H1 (cell line): ENCODE results near the gene RHOXF2. TPM values are rescaled to one million over a fixed set of nuclear protein-coding genes. Genes with fewer than 3 reads are reported as not detected.

Experiments used
- CTCF ChIA-PET: fragments of 300-600 bp; sonication (Branson Sonifier 250); formaldehyde crosslinking; loops from one replicate; lab custom pipeline; 2021; ENCODE audit not compliant: partially characterized antibody; lab: Charles Lee
- POLR2A ChIA-PET: fragments of 300-600 bp; sonication (Branson Sonifier 250); formaldehyde crosslinking; loops from one replicate; lab custom pipeline; 2021; ENCODE audit warnings: inconsistent platforms; ENCODE audit not compliant: partially characterized antibody; lab: Charles Lee
- DNase-seq, 2 experiments: peaks; one replicate each; pipeline versions ENCODE4 v3.0.0 to v3.0.0-alpha.2; 2010 to 2022; ENCODE audit warnings: low spot score in 2 of 2, low read depth in 1 of 2, mixed read lengths in 1 of 2
- FAIRE-seq: peaks from 2 replicates; lab custom pipeline; 2011; peaks lifted over from hg19 to GRCh38; lab: Jason Lieb, UNC
- H2AFZ ChIP-seq: 2 replicates; pipeline ENCODE4 v1.8.1; 2012; ENCODE audit warnings: low read length, inconsistent platforms
- H2AK5ac ChIP-seq: 2 replicates; pipeline ENCODE4 v1.6.1; 2013; ENCODE audit warnings: low read depth, low read length
- H2BK120ac ChIP-seq: replicated peaks from 2 replicates; pipeline ENCODE3; 2013; ENCODE audit warnings: low read depth, low read length, inconsistent platforms
- H2BK12ac ChIP-seq: 2 replicates; pipeline ENCODE4 v1.6.1; 2013; ENCODE audit warnings: low read depth, low read length
- H2BK15ac ChIP-seq: 2 replicates; pipeline ENCODE4 v1.6.1; 2013; ENCODE audit warnings: low read length
- H2BK20ac ChIP-seq: 2 replicates; pipeline ENCODE4 v1.6.1; 2013; ENCODE audit warnings: low read length
- H2BK5ac ChIP-seq: 2 replicates; pipeline ENCODE4 v1.6.1; 2013; ENCODE audit warnings: low read depth, low read length
- H3K14ac ChIP-seq: 2 replicates; pipeline ENCODE4 v1.6.1; 2013; ENCODE audit warnings: inconsistent platforms; ENCODE audit not compliant: insufficient read length
- H3K18ac ChIP-seq: 2 replicates; pipeline ENCODE4 v1.6.1; 2013; ENCODE audit warnings: low read length; ENCODE audit errors: extremely low read depth
- H3K23ac ChIP-seq: 2 replicates; pipeline ENCODE4 v1.6.1; 2013; ENCODE audit warnings: inconsistent platforms; ENCODE audit not compliant: insufficient read length
- H3K23me2 ChIP-seq: 2 replicates; pipeline ENCODE4 v1.6.1; 2013; ENCODE audit warnings: low read depth, low read length
- H3K27ac ChIP-seq: 2 replicates; pipeline ENCODE4 v1.6.1; 2011; ENCODE audit warnings: low read depth, low read length, inconsistent platforms
- H3K27me3 ChIP-seq, 4 experiments: replicated peaks in 1 of 4; 1 replicate in 1 of 4; 2 replicates in 3 of 4; pipeline versions ENCODE4 v1.6.1 to v1.8.1; 2011 to 2013; ENCODE audit warnings: low read length in 3 of 4, mild to moderate bottlenecking in 3 of 4, inconsistent platforms in 2 of 4, mixed read lengths in 2 of 4, moderate library complexity in 1 of 4; ENCODE audit not compliant: control insufficient read depth in 3 of 4, insufficient read depth in 3 of 4; ENCODE audit errors: extremely low read depth in 1 of 4
- H3K36me3 ChIP-seq, 4 experiments: 2 replicates each; pipeline versions ENCODE4 v1.6.1 to v1.8.1; 2011 to 2013; ENCODE audit warnings: mild to moderate bottlenecking in 4 of 4, low read length in 3 of 4, moderate library complexity in 2 of 4, control low read depth in 1 of 4, inconsistent platforms in 1 of 4; ENCODE audit not compliant: insufficient read depth in 4 of 4, control insufficient read depth in 2 of 4
- H3K4ac ChIP-seq: replicated peaks from 2 replicates; pipeline ENCODE3; 2013; ENCODE audit warnings: low read length, low read depth, mixed read lengths, inconsistent platforms; ENCODE audit not compliant: insufficient read length
- H3K4me1 ChIP-seq, 4 experiments: replicated peaks in 1 of 4; 1 replicate in 1 of 4; 2 replicates in 3 of 4; pipeline versions ENCODE4 v1.6.1 to v1.8.1; 2011 to 2013; ENCODE audit warnings: low read length in 3 of 4, inconsistent platforms in 2 of 4, mixed read lengths in 1 of 4; ENCODE audit not compliant: insufficient read depth in 4 of 4, control insufficient read depth in 3 of 4
- H3K4me2 ChIP-seq, 2 experiments: 2 replicates each; pipeline versions ENCODE4 v1.6.1 to v1.8.1; 2011 to 2013; ENCODE audit warnings: low read depth in 2 of 2, low read length in 2 of 2, control low read depth in 1 of 2, inconsistent platforms in 1 of 2, mild to moderate bottlenecking in 1 of 2; ENCODE audit not compliant: insufficient read depth in 1 of 2
- H3K4me3 ChIP-seq, 4 experiments: fragments of 200-600, 300-600 bp in 1 of 4; sonication (generic), shearing (Covaris generic), sonication (Bioruptor Twin) in 1 of 4; 2 replicates each; pipeline versions ENCODE4 v1.5.1 to v1.8.1; 2011 to 2016; ENCODE audit warnings: low read length in 4 of 4, low read depth in 3 of 4, control low read depth in 2 of 4, inconsistent platforms in 2 of 4, mild to moderate bottlenecking in 2 of 4, mixed read lengths in 1 of 4, moderate library complexity in 1 of 4; ENCODE audit not compliant: insufficient read depth in 2 of 4; ENCODE audit errors: extremely low read depth in 1 of 4
- H3K56ac ChIP-seq: replicated peaks from 2 replicates; pipeline ENCODE3; 2013; ENCODE audit warnings: low read depth, mild to moderate bottlenecking, mixed read lengths, low read length, inconsistent platforms; ENCODE audit not compliant: insufficient read length
- H3K79me1 ChIP-seq: 2 replicates; pipeline ENCODE4 v1.6.1; 2013; ENCODE audit warnings: low read depth, low read length, control low read depth
- H3K79me2 ChIP-seq, 2 experiments: 2 replicates each; pipeline versions ENCODE4 v1.6.1 to v1.8.1; 2012 to 2013; ENCODE audit warnings: low read length in 2 of 2, mild to moderate bottlenecking in 2 of 2, inconsistent platforms in 1 of 2; ENCODE audit not compliant: insufficient read depth in 2 of 2, control insufficient read depth in 1 of 2
- H3K9ac ChIP-seq, 4 experiments: replicated peaks in 1 of 4; 1 replicate in 1 of 4; 2 replicates in 3 of 4; pipeline versions ENCODE4 v1.6.1 to v1.8.1; 2011 to 2013; ENCODE audit warnings: low read depth in 3 of 4, low read length in 3 of 4, control low read depth in 2 of 4, mild to moderate bottlenecking in 2 of 4, moderate library complexity in 2 of 4, inconsistent platforms in 1 of 4; ENCODE audit errors: extremely low read depth in 1 of 4
- H3K9me3 ChIP-seq, 2 experiments: 2 replicates each; pipeline versions ENCODE4 v1.6.1 to v1.8.1; 2012 to 2013; ENCODE audit warnings: mild to moderate bottlenecking in 2 of 2, moderate library complexity in 2 of 2, control low read depth in 1 of 2, inconsistent platforms in 1 of 2, low read depth in 1 of 2, low read length in 1 of 2, mixed read lengths in 1 of 2; ENCODE audit not compliant: insufficient read depth in 2 of 2
- H4K20me1 ChIP-seq, 2 experiments: replicated peaks in 1 of 2; 2 replicates each; pipeline versions ENCODE3 to v1.8.1; 2011 to 2013; ENCODE audit warnings: inconsistent platforms in 2 of 2, low read length in 2 of 2, mild to moderate bottlenecking in 1 of 2; ENCODE audit not compliant: insufficient read depth in 2 of 2, control insufficient read depth in 1 of 2
- H4K5ac ChIP-seq: 2 replicates; pipeline ENCODE4 v1.6.1; 2013; ENCODE audit warnings: low read length, low read depth, mixed read lengths, inconsistent platforms; ENCODE audit not compliant: insufficient read length
- H4K8ac ChIP-seq: 2 replicates; pipeline ENCODE4 v1.8.0; 2013; ENCODE audit warnings: mild to moderate bottlenecking, moderate library complexity, low read length, inconsistent platforms; ENCODE audit not compliant: insufficient read depth; ENCODE audit errors: extremely low read depth
- H4K91ac ChIP-seq: replicated peaks from 2 replicates; pipeline ENCODE3; 2013; ENCODE audit warnings: low read length, mixed read lengths, inconsistent platforms; ENCODE audit not compliant: insufficient read length
- E2F6 ChIP-seq: IDR thresholded peaks from 2 replicates; pipeline ENCODE4 v1.6.1; 2012; ENCODE audit warnings: inconsistent platforms
- JUN ChIP-seq: IDR thresholded peaks from 2 replicates; pipeline ENCODE4 v1.6.1; 2011; ENCODE audit warnings: low read depth, mild to moderate bottlenecking, improper control_type of control experiment, low read length
- KDM1A ChIP-seq: fragments of 200-600, 300-600 bp; sonication (generic); IDR thresholded peaks from 2 replicates; pipeline ENCODE4 v1.7.1; 2016; ENCODE audit warnings: mild to moderate bottlenecking, low read length, borderline replicate concordance
- PHF8 ChIP-seq: fragments of 200-600 bp; sonication (generic); conservative IDR thresholded peaks from 2 replicates; pipeline ENCODE4 v1.7.1; 2012; ENCODE audit warnings: low read depth, mild to moderate bottlenecking, inconsistent platforms, low read length, moderate library complexity
- RFX5 ChIP-seq: IDR thresholded peaks from 2 replicates; pipeline ENCODE4 v1.6.1; 2011; ENCODE audit warnings: low read depth, low read length, improper control_type of control experiment, borderline replicate concordance
- SP1 ChIP-seq: IDR thresholded peaks from 2 replicates; pipeline ENCODE4 v1.6.1; 2011; ENCODE audit warnings: low read depth, low read length
- SP2 ChIP-seq: IDR thresholded peaks from 2 replicates; pipeline ENCODE4 v1.6.1; 2012; ENCODE audit warnings: mild to moderate bottlenecking, low read length, inconsistent platforms
- TCF12 ChIP-seq: IDR thresholded peaks from 2 replicates; pipeline ENCODE4 v1.6.1; 2011; ENCODE audit warnings: low read depth, mild to moderate bottlenecking, low read length
- USF2 ChIP-seq: IDR thresholded peaks from 2 replicates; pipeline ENCODE4 v1.6.1; 2011; ENCODE audit warnings: low read length, improper control_type of control experiment
- YY1 ChIP-seq: IDR thresholded peaks from 2 replicates; pipeline ENCODE4 v1.6.1; 2011; ENCODE audit warnings: low read depth, mild to moderate bottlenecking, low read length
- WGBS, 2 experiments: shearing (Covaris generic) in 1 of 2; methylation state at CpG; one replicate each; pipeline versions ENCODE4 v1.1.6 to v1.1.7; 2013 to 2015; ENCODE audit warnings: low lambda C conversion rate in 2 of 2, mixed read lengths in 2 of 2, inconsistent platforms in 1 of 2, low coverage in 1 of 2, missing lambda C conversion rate in 1 of 2; ENCODE audit not compliant: insufficient replicate concordance in 2 of 2, insufficient coverage in 1 of 2, insufficient read length in 1 of 2; ENCODE audit errors: extremely low coverage in 1 of 2, missing lambda C conversion rate in 1 of 2; 5-methylcytosine and 5-hydroxymethylcytosine counted together
- polyA plus RNA-seq, 7 experiments: library from polyadenylated mRNA; depleted of rRNA in 3 of 7; stranded (reverse) in 5 of 7; unstranded in 2 of 7; fragments of >200 nt in 5 of 7; fragments of 200-250 nt in 2 of 7; gene quantifications; 1 replicate in 5 of 7; 2 replicates in 1 of 7; 4 replicates in 1 of 7; pipeline versions ENCODE4 v1.2.1 to v1.2.3, GENCODE V29; 2011 to 2013; ENCODE audit warnings: missing spikeins in 2 of 7, mixed read lengths in 2 of 7
- total RNA-seq: library from RNA; stranded (reverse); fragmentation: NEBNext Ultra II Directional; extraction: Animal tissue kit (Norgen Biotek cat#: 25700); gene quantifications from 2 replicates; pipeline ENCODE4 v1.2.1, GENCODE V29; 2021

The RHOXF2 gene
- total and polyA plus RNA-seq, 2 of the 8 experiments (the other 6 are each of a cell fraction or from before 2014, with no cell fraction given), result not detected

GRCh38 chrX:120115438-120115963, 42.9 kb upstream of the RHOXF2 start, which contains the start of gene RHOXF1:
Gene RHOXF1 (minus strand): TSS chrX:120115913. CDS start chrX:120115862, 51 bp downstream.
- no peaks in the 10 kb centered on the region for H3K36me3 ChIP-seq
- no peak within 1 kb of the TSS for H2BK15ac ChIP-seq
- peak within 1 kb of the TSS; percentile 51; the same call in 1 of the 2 replicates for H4K8ac ChIP-seq
- no peak within 1 kb of the TSS for H3K14ac ChIP-seq
- no peak within 1 kb of the TSS for H3K4me2 ChIP-seq
- H3K4me3 ChIP-seq, result no peak within 1 kb of the TSS
- no peaks in the 10 kb centered on the region for H3K79me2 ChIP-seq
- H3K79me1 ChIP-seq, result no peaks in the 10 kb centered on the region
- H2BK120ac ChIP-seq, result no peak within 1 kb of the TSS
- no peaks in the 10 kb centered on the region for H4K20me1 ChIP-seq
- H3K9me3 ChIP-seq, result no peaks in the 10 kb centered on the region
- no peaks in the 10 kb centered on the region for H3K23me2 ChIP-seq
- no peak within 1 kb of the TSS for H3K27ac ChIP-seq
- no peaks in the 10 kb centered on the region for H3K4me1 ChIP-seq
- no peak for DNase-seq
- FAIRE-seq, result no peak
- H2BK5ac ChIP-seq, result no peak within 1 kb of the TSS
- no peak within 1 kb of the TSS for H3K56ac ChIP-seq
- no peak within 1 kb of the TSS for H4K91ac ChIP-seq
- no peak within 1 kb of the TSS for H3K9ac ChIP-seq
- H3K23ac ChIP-seq, result no peak within 1 kb of the TSS
- POLR2A ChIA-PET, result no interaction called here
- WGBS, 2 experiments, result 95% methylated on average over 22 of the region's 35 CpGs; no CpG with 5 or more reads in 1 of the 2 experiments
- CTCF ChIA-PET, result no interaction called here
- H2AFZ ChIP-seq, result no peak within 1 kb of the TSS
- no peak within 1 kb of the TSS for H3K4ac ChIP-seq
- no peaks in the 10 kb centered on the region for H3K27me3 ChIP-seq
- H2BK12ac ChIP-seq, result no peak within 1 kb of the TSS
- H2BK20ac ChIP-seq, result no peak within 1 kb of the TSS
- H4K5ac ChIP-seq, result no peak within 1 kb of the TSS
- no peak within 1 kb of the TSS for H2AK5ac ChIP-seq
- no peak within 1 kb of the TSS for H3K18ac ChIP-seq
- no peak for TF ChIP-seq USF2
- TF ChIP-seq KDM1A, result no peak
- TF ChIP-seq PHF8, result no peak
- no peak for TF ChIP-seq YY1
- TF ChIP-seq SP2, result no peak
- TF ChIP-seq TCF12, result no peak
- no peak for TF ChIP-seq RFX5
- no peak for TF ChIP-seq E2F6
- TF ChIP-seq JUN, result no peak
- no peak for TF ChIP-seq SP1
